ENCODE data around the gene GSTO2. TPM values are rescaled to one million over a fixed set of nuclear protein-coding genes. Genes with fewer than 3 reads are reported as not detected.

Gene GSTO2
- total RNA-seq, 2 experiments from 2014 or later = 0.77 to 1.2 TPM

- H3K4me1 Mint-ChIP-seq (ENCODE audit: low read depth) = peaks cover 66% of the 10 kb centered on the region
- peaks cover 5% of the 10 kb centered on the region for H3K36me3 Mint-ChIP-seq (ENCODE audit: low read depth)
- TF ChIP-seq CTCF (IDR thresholded peaks at IDR 0.05) = no peak
- POLR2A ChIA-PET = interaction anchor here (5.6 kb wide), 1 partner anchor 50 kb away, joined by 58 read pairs; the partner anchor contains the start of gene CFAP58
- no peak overlapping the region for H3K4me3 Mint-ChIP-seq
- intact Hi-C loops (cut with DNase I, micrococcal nuclease) = no loop called here
- Histone ChIP-seq H3K27me3 (ENCODE audit: control insufficient read depth in 1 of 2, insufficient read depth in 2 of 2, low read length in 2 of 2) (no peaks in the 10 kb centered on the region), H3K9me3 (ENCODE audit: control insufficient read depth in 1 of 2, insufficient read depth in 1 of 2, low read length in 2 of 2) (no peaks in the 10 kb centered on the region), H3K36me3 (ENCODE audit: insufficient read depth, low read length) (no peaks in the 10 kb centered on the region), H3K4me1 (ENCODE audit: insufficient read depth, low read length) (peaks cover 52% of the 10 kb centered on the region), H3K4me3 (ENCODE audit: low read length) (no peak overlapping the region), H3K27ac (ENCODE audit: low read depth in 1 of 2, low read length in 2 of 2) (no peak overlapping the region)
- no peaks in the 10 kb centered on the region for H3K9me3 Mint-ChIP-seq
- no peak for ATAC-seq (ENCODE audit: poor library complexity)
- CTCF ChIA-PET = interaction anchor here (2.0 kb wide), 1 partner anchor 49 kb away, joined by 6 read pairs; no protein-coding TSS in a partner anchor
- no peak overlapping the region for H3K27ac Mint-ChIP-seq
- DNase-seq = no peak
- no peaks in the 10 kb centered on the region for H3K27me3 Mint-ChIP-seq
Observed at GRCh38 chr10:104301907-104302690, 33.1 kb downstream of the GSTO2 start.

- DNase-seq (peak in 2 of 14 experiments; percentile 41 to 69), ATAC-seq (ENCODE audit: poor library complexity) (no peak)
- peaks cover 10% of the 10 kb centered on the region for H3K36me3 Mint-ChIP-seq (ENCODE audit: low read depth)
- no peak overlapping the region for H3K4me3 Mint-ChIP-seq
- ChIA-PET CTCF (interaction anchor here (0.9 to 3.6 kb wide), 3 partner anchors 12 to 47 kb away, joined by 3 to 15 read pairs (median 6); no protein-coding TSS in a partner anchor), POLR2A (interaction anchor here (1.1 to 5.6 kb wide), 2 partner anchors 35 to 48 kb away, joined by 3 to 58 read pairs; partner anchors contain the start of genes CFAP58 and ITPRIP)
- H3K4me1 Mint-ChIP-seq (ENCODE audit: low read depth) = peaks cover 77% of the 10 kb centered on the region
- no peaks in the 10 kb centered on the region for H3K9me3 Mint-ChIP-seq
- Histone ChIP-seq H3K27ac (ENCODE audit: low read depth in 1 of 2, low read length in 2 of 2) (no peak overlapping the region), H3K9me3 (ENCODE audit: control insufficient read depth in 1 of 2, insufficient read depth in 1 of 2, low read length in 2 of 2) (no peaks in the 10 kb centered on the region), H3K4me1 (ENCODE audit: insufficient read depth, low read length) (peaks cover 68% of the 10 kb centered on the region), H3K36me3 (ENCODE audit: insufficient read depth, low read length) (no peaks in the 10 kb centered on the region), H3K4me3 (ENCODE audit: low read length) (no peak overlapping the region), H3K27me3 (ENCODE audit: control insufficient read depth in 1 of 2, insufficient read depth in 2 of 2, low read length in 2 of 2) (no peaks in the 10 kb centered on the region)
- no peak for TF ChIP-seq CTCF (IDR thresholded peaks at IDR 0.05)
- peak overlapping the region; percentile 35 for H3K27ac Mint-ChIP-seq
- H3K27me3 Mint-ChIP-seq = no peaks in the 10 kb centered on the region
- intact Hi-C loops (cut with DNase I, micrococcal nuclease) = no loop called here
Observed at GRCh38 chr10:104303594-104304355, 34.8 kb downstream of the GSTO2 start.

- no peaks in the 10 kb centered on the region for H3K9me3 Mint-ChIP-seq
- intact Hi-C loops (cut with DNase I, micrococcal nuclease) = no loop called here
- Histone ChIP-seq H3K9me3 (ENCODE audit: control insufficient read depth in 1 of 2, insufficient read depth in 1 of 2, low read length in 2 of 2) (no peaks in the 10 kb centered on the region), H3K4me1 (ENCODE audit: insufficient read depth, low read length) (peaks cover 73% of the 10 kb centered on the region), H3K36me3 (ENCODE audit: insufficient read depth, low read length) (no peaks in the 10 kb centered on the region), H3K27me3 (ENCODE audit: control insufficient read depth in 1 of 2, insufficient read depth in 2 of 2, low read length in 2 of 2) (no peaks in the 10 kb centered on the region), H3K27ac (ENCODE audit: low read depth in 1 of 2, low read length in 2 of 2) (no peak overlapping the region), H3K4me3 (ENCODE audit: low read length) (no peak overlapping the region)
- ATAC-seq (ENCODE audit: poor library complexity) (no peak), DNase-seq (no peak)
- ChIA-PET CTCF (interaction anchor here (1.8 to 6.0 kb wide), 5 partner anchors 9 to 47 kb away, joined by 11 to 107 read pairs (median 37); partner anchors contain the start of genes CFAP58 and ITPRIP), POLR2A (interaction anchor here (1.1 to 5.6 kb wide), 2 partner anchors 34 to 48 kb away, joined by 3 to 58 read pairs; partner anchors contain the start of genes CFAP58 and ITPRIP)
- peak overlapping the region; percentile 35 for H3K27ac Mint-ChIP-seq
- H3K36me3 Mint-ChIP-seq (ENCODE audit: low read depth) = peaks cover 13% of the 10 kb centered on the region
- H3K4me3 Mint-ChIP-seq = no peak overlapping the region
- peaks cover 79% of the 10 kb centered on the region for H3K4me1 Mint-ChIP-seq (ENCODE audit: low read depth)
- TF ChIP-seq CTCF (IDR thresholded peaks at IDR 0.05) = no peak
- no peaks in the 10 kb centered on the region for H3K27me3 Mint-ChIP-seq
Observed at GRCh38 chr10:104304356-104304745, 35.4 kb downstream of the GSTO2 start.

Measured in CD4-positive, alpha-beta T cell (primary cell).